Liver (tissue), 3 donors: ENCODE measurements around the gene RNF157.

Source experiments
- EGR1 ChIP-seq, 2 donors: IDR thresholded peaks; 2 replicates each; pipeline ENCODE4 v1.6.1; 2016 to 2018; ENCODE audit warnings: antibody characterized with exemption in 2 of 2, low read depth in 2 of 2
- FOXA1 ChIP-seq: IDR thresholded peaks from 2 replicates; pipeline ENCODE4 v1.6.1; 2016; ENCODE audit warnings: antibody characterized with exemption
- GABPA ChIP-seq, 2 donors: IDR thresholded peaks in 1 of 2; conservative IDR thresholded peaks in 1 of 2; 2 replicates each; pipeline ENCODE4 v1.6.1; 2016; ENCODE audit warnings: antibody characterized with exemption in 2 of 2, mild to moderate bottlenecking in 1 of 2, moderate library complexity in 1 of 2
- RAD21 ChIP-seq, 2 donors: IDR thresholded peaks; 2 replicates each; pipeline ENCODE4 v1.6.1; 2016; ENCODE audit warnings: antibody characterized with exemption in 2 of 2, mild to moderate bottlenecking in 2 of 2
- RXRA ChIP-seq, 2 donors: IDR thresholded peaks; 2 replicates each; pipeline ENCODE4 v1.6.1; 2017 to 2018; ENCODE audit warnings: antibody characterized with exemption in 2 of 2, mild to moderate bottlenecking in 1 of 2
- SP1 ChIP-seq: IDR thresholded peaks from 2 replicates; pipeline ENCODE4 v1.6.1; 2018; ENCODE audit warnings: antibody characterized with exemption, mild to moderate bottlenecking
- TAF1 ChIP-seq: conservative IDR thresholded peaks from 2 replicates; pipeline ENCODE4 v1.6.1; 2016; ENCODE audit warnings: antibody characterized with exemption, mild to moderate bottlenecking
- YY1 ChIP-seq: IDR thresholded peaks from 2 replicates; pipeline ENCODE4 v1.6.1; 2016; ENCODE audit warnings: antibody characterized with exemption, mild to moderate bottlenecking
- TF ChIP-seq, protein P1 (sequence below): fragments of 150-350 bp; IDR thresholded peaks from 2 replicates; pipeline ENCODE4 v1.5.1; 2017; ENCODE audit warnings: improper control_type of control experiment, low read depth, low read length; ENCODE audit not compliant: missing input control
- TF ChIP-seq, protein P2 (sequence below): IDR thresholded peaks from 2 replicates; pipeline ENCODE4 v1.6.1; 2016; ENCODE audit warnings: antibody characterized with exemption
- TF ChIP-seq, protein P3 (sequence below): IDR thresholded peaks from 2 replicates; pipeline ENCODE4 v1.6.1; 2016; ENCODE audit warnings: antibody characterized with exemption, mild to moderate bottlenecking
- TF ChIP-seq, protein P4 (sequence below): IDR thresholded peaks from 2 replicates; pipeline ENCODE4 v1.6.1; 2016; ENCODE audit warnings: antibody characterized with exemption
- donor health status: healthy.
- donor health status: healthy.

DNA sequence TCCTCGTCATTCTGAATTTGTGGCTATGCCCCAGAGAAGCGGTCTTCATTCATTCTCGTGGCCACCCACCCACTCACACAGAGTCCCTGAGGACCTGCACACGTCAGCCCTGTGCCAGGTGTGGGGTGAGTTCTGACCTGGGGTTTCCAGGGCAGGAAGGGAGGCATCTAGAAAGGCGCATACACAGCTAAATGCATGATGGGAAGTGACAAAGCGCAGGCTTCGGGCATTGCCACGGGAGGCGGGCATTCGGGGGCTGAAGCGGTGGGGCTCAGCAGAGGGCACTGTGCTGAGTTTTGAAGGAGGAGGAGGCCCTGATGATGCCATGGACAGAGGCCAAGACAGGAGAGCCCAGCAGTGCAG lies 35.8 kb upstream of the RNF157 start:
- TF ChIP-seq, protein P1, sequence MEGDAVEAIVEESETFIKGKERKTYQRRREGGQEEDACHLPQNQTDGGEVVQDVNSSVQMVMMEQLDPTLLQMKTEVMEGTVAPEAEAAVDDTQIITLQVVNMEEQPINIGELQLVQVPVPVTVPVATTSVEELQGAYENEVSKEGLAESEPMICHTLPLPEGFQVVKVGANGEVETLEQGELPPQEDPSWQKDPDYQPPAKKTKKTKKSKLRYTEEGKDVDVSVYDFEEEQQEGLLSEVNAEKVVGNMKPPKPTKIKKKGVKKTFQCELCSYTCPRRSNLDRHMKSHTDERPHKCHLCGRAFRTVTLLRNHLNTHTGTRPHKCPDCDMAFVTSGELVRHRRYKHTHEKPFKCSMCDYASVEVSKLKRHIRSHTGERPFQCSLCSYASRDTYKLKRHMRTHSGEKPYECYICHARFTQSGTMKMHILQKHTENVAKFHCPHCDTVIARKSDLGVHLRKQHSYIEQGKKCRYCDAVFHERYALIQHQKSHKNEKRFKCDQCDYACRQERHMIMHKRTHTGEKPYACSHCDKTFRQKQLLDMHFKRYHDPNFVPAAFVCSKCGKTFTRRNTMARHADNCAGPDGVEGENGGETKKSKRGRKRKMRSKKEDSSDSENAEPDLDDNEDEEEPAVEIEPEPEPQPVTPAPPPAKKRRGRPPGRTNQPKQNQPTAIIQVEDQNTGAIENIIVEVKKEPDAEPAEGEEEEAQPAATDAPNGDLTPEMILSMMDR = no peak
- TF ChIP-seq YY1 = no peak
- no peak for TF ChIP-seq RAD21 (IDR thresholded peaks at IDR 0.05)
- no peak for TF ChIP-seq SP1
- TF ChIP-seq, protein P2, sequence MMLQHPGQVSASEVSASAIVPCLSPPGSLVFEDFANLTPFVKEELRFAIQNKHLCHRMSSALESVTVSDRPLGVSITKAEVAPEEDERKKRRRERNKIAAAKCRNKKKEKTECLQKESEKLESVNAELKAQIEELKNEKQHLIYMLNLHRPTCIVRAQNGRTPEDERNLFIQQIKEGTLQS = no peak
- TF ChIP-seq, protein P3, sequence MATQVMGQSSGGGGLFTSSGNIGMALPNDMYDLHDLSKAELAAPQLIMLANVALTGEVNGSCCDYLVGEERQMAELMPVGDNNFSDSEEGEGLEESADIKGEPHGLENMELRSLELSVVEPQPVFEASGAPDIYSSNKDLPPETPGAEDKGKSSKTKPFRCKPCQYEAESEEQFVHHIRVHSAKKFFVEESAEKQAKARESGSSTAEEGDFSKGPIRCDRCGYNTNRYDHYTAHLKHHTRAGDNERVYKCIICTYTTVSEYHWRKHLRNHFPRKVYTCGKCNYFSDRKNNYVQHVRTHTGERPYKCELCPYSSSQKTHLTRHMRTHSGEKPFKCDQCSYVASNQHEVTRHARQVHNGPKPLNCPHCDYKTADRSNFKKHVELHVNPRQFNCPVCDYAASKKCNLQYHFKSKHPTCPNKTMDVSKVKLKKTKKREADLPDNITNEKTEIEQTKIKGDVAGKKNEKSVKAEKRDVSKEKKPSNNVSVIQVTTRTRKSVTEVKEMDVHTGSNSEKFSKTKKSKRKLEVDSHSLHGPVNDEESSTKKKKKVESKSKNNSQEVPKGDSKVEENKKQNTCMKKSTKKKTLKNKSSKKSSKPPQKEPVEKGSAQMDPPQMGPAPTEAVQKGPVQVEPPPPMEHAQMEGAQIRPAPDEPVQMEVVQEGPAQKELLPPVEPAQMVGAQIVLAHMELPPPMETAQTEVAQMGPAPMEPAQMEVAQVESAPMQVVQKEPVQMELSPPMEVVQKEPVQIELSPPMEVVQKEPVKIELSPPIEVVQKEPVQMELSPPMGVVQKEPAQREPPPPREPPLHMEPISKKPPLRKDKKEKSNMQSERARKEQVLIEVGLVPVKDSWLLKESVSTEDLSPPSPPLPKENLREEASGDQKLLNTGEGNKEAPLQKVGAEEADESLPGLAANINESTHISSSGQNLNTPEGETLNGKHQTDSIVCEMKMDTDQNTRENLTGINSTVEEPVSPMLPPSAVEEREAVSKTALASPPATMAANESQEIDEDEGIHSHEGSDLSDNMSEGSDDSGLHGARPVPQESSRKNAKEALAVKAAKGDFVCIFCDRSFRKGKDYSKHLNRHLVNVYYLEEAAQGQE = no peak
- TF ChIP-seq EGR1 (IDR thresholded peaks at IDR 0.05; ENCODE audit: low read depth in 2 of 2) = no peak
- TF ChIP-seq, protein P4, sequence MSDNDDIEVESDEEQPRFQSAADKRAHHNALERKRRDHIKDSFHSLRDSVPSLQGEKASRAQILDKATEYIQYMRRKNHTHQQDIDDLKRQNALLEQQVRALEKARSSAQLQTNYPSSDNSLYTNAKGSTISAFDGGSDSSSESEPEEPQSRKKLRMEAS = no peak
- TF ChIP-seq RXRA (IDR thresholded peaks at IDR 0.05) = no peak
- TF ChIP-seq TAF1 = no peak
- TF ChIP-seq FOXA1 = no peak
- no peak for TF ChIP-seq GABPA (IDR thresholded peaks at IDR 0.05 in 1 of 2, conservative IDR thresholded peaks at IDR 0.05 in 1 of 2)
